HG03159 (cell line): ENCODE data around the gene FAM24B.
"Not testable (repeated sequence)": the region's sequence is repeated elsewhere in the genome, so short reads cannot be mapped to it uniquely, and the experiment has no call there.

Source experiments
- ATAC-seq: cut with Tn5 transposase; IDR thresholded peaks from one replicate; pipeline ENCODE4 v1.9.1; 2021; ENCODE audit warnings: mild to moderate bottlenecking, moderate library complexity; ENCODE audit not compliant: unreplicated experiment

The FAM24B gene, protein sequence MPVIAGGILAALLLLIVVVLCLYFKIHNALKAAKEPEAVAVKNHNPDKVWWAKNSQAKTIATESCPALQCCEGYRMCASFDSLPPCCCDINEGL

DNA sequence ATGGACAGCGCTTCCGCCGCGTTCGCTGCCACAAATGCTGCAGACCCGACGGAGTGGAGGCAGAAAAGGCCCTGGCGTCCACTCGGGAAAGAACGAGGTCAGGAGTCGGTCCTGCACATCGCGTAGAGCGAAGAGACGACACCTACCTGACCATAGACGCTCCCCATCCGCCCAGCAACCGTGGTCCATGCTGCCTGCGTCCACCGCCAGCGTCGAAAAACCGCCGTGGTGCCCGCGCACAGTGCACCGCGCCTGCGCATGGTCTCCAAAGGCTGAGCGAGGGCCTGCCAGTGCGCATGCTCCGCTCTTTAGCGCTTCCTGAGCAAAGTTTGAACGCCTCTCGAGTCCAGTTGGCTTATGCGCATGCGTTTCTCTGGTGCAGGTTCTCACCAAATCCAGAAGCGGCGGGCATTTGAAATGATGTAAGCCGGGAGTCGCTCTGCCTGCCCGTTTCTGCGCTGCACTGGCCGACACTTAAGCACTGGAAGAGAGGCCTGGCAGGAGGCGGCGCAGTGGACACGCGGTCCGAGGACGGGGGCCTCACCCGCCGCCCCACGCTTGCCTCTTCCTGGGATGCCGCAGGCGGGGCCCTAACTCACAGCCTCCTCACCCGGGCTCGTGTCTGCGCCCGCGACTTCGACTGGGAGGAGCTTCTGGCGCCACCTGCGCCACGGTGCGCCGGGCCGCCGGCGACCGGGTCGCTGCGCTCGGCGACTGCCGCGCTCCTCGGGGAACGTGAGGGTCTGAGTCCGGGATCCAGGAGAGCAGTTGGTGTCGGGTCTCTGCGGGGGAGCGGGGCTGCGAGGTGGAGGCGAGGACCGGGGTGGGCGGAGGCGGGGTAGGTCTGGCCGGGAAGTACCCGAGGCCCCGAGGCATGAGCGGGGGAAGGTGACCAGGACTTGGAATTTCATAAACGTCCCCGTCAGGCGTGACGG, at the start of gene FAM24B:
FAM24B (minus strand) TSS at position 243 of the 935 bp plus-strand sequence. CDS start 29,066 bp downstream, outside the sequence.
- ATAC-seq, result peak; percentile 75

DNA sequence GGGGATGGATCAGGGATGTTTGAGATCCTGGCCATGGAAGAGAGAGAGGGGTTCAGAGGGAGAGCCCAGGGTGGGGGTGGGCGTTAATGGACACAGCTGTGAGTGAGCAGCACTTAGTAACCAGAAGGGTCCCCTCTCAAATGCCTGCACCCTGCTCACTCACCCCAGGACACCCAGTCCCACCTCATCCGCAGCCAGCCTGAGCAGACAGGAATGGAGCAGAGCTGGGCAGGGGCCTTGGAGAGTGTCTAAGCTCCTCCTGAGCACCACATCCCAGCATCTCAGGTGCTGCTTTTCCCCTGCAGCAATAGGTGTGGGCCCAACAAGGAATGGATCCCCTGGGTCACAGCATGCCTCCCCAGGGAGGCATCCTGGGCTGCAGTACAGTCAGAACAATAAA, 36.3 kb upstream of the FAM24B start:
- ATAC-seq, result no peak

DNA sequence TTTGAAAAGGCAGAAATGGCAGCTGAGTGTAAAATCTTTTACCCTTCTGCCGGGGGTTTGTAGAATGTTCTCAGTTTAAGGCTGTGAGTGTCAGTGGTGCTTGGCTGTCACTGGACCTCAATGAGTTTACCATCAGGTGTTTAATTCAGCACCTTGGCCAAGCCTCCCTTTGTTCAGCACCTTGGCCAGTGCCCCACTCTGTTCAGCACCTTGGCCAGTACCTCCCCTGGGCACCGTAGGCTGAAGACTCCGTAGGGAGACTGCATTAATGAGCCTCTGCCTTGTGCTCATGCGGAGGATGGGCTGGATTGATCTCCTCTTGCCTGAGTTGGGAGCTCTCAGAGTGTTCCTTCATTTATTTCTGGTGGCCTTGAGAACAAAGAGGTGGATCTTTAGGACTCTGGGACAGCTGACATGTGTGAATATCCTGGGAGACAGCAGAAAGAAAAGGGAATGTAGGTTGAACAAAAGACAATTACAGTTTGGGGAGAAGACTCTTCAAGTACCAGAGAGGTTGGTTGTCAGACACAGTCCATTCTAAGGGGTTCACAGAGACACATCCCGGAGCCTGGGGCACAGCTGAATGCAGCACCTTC, 32.6 kb upstream of the FAM24B start:
- no peak for ATAC-seq

DNA sequence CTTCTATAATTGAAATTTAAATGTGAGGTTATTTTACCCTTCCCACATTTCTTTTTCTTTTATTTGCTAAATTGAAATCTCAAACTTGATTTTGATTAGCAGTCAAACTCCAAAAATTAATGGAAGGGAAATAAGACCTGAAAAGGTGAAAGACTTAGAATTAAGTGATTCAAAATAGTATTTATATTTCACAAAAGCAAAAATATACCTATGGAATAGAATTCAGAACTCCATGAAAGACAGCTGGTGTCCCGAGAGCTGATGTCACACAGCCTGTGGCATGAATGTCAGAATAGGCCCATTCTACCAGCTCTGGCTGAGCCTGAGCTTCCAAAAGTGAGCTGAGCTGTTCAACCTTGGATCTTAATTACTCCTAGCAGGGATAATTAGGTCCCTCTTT, 30.9 kb upstream of the FAM24B start, which contains the start of gene FAM24A:
FAM24A (plus strand) TSS at position 301 of the 400 bp plus-strand sequence. CDS start 1,025 bp downstream, outside the sequence.
- ATAC-seq, result no peak

DNA sequence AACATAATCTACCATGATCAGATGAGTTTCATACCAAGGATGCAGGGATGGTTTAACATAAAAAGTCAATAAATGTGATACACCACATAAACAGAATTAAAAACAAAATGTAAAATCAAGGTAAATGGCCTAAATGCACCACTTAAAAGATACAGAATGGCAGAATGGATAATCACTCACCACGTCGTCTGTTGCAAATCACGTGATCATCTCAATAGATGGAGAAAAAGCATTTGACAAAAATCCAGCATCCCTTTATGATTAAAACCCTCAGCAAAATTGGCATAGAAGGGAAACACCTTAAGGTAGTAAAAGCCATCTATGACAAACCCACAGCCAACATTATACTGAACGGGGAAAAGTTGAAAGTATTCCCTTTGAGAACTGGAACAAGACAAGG, 24.5 kb upstream of the FAM24B start:
- not testable (repeated sequence) for ATAC-seq

DNA sequence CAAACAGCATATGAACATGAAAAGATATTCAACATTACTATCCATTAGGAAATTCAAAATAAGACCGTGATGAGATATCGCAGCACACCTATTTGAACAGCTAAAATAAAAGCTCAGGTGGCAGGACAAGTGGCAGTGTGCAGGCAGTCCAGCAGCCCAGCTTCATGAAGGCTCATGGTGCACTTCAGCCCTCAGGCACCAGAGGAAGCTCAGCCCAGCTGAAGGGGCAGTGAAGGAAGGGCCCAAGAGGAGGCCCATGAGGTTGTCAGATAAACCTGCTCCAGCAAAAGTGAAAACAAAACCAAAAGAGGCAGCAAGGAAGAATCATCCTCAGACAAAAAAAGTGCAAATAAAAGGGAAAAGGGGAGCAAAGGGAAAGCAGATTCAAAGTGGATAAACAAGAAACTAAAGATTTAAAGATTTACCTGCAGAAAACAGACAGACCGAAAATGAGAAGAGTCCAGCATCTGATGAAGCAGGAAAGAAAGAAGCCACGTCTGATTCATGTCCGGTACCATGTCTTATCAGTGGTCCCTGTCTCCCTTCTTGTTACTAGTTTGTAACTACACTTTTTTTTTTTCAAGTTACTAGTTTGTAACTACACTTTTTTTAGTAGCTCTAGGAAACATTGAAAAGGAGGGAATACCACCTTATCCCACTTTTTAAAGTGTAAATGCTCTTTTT, 15.0 kb upstream of the FAM24B start:
- no peak for ATAC-seq

DNA sequence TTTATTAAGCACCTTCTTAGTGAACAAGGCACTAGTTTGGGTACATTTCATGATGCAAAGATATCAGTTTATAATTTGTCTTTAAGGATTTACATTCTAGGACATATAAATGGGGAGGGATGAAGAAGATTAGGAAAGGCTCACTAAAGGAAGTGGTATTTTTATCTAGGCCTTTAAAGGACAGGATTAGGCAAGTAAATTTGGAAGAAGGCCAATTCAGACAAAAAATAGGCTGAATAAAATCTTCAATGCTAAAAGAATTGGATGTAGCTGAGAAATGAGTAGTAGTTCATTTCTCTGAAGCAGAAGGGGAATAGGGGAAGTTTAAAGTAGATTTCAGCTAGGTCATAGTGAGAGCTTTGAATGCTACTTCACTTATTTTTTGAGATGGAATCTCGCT, 4.8 kb upstream of the FAM24B start:
- no peak for ATAC-seq

DNA sequence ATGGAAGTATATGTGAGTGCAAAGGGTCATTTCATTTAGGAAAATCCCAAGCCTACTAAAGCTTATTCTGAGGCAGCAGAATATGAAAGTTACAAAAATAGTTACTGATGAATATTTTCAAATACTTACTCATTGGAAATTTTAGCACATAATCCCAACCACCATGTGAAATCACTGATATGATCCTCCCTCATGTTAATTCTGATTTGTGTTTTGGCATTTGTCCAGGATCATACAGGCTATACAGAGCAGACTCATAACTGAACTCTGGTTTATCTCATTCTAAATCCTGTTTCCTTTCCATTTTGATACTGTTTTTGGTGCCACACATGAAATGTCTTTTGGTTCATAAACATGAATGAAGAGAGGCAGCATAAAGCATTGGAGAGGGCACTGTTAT, 3.4 kb upstream of the FAM24B start:
- no peak for ATAC-seq

DNA sequence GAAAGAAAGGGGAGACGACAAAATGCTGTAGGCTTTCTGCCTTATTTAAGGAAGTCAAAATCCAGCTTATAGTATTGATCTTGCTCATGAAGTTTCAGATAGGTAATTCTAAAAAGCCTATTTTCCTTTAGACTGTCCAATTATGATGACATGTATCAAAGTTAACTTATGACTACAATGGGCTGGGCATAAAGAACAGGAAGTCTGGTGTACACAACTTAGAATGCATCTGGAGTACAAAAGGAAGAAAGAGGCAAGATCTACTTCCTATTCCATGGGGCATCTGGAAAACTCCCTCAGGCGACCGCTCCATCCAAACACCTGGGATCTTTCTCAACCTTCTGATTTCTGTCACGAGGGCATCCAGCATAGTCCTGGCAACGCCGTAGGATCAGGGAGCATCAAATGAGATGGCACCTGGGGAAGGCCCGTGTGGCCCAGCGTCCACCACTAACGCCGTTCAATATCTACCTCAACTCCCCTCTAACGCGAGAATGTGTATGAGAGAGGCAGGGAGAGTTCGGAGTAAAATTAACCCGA, 512 bp downstream of the FAM24B start:
- peak; percentile 25 for ATAC-seq

DNA sequence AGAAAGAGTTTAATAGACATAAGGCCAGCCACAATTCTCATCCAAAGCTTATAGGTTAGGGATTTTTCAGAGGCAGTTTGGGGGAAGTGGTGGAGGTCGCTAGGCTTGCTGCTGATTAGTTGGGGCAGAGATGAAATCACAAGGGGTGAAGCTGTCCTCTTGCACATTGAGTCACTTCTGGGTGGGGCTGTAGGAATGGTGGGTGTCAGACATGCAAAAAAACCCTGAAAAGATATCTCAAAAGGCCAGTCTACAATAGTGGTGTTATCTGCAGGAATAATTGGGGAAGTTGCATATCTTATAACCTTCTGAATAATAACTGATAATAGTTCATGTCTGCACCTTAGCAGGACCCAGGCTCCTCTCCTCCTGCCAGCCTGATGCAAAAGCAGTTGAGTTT, 2.1 kb downstream of the FAM24B start:
- ATAC-seq, result no peak

DNA sequence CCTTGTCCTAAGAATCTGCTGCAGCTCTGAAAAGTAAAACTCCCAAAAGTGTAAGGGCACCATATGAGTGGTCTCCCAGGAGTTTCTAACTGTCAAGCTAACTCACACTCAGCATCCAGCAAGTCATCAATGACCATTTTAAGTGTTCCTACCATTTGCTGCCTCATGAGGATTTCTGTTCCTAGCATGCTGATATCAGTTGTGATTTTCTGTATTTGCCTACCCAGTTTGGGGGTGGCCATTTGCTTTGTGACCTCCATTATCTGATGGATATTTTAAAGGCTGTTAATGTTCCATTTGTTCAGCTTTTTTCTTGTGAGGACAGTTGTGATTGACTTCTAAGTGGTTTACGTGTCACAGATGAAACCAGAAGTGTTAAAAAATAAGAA, 2.9 kb downstream of the FAM24B start:
- no peak for ATAC-seq

DNA sequence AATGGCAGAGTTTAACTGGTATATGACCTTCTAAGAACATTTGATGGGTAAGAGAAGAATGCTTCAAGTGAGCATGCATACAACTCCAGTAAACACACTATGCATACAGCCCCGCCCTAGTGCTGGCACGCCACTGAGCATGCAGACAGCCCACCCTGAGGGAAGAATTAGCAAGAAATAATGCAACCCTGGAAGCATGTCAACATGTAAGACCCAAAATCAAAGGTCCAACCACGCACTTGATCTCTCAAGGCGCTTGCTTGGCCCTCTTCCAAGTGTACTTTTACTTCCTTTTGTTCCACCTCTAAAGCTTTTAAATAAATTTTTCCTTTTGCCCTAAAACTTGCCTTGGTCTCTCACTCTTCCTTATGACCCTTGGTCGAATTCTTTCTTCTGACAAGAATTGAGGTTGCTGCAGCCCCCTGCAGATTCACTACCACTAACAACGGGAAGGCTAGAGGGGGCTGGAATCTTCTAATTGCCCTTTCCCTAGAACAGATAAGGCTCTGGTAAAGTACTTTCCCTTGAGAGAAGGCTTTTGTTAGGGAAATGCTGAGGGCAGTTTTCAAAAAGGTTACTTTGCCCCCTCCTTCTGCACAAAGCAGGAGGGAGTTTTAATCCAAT, 3.4 kb downstream of the FAM24B start:
- no peak for ATAC-seq

DNA sequence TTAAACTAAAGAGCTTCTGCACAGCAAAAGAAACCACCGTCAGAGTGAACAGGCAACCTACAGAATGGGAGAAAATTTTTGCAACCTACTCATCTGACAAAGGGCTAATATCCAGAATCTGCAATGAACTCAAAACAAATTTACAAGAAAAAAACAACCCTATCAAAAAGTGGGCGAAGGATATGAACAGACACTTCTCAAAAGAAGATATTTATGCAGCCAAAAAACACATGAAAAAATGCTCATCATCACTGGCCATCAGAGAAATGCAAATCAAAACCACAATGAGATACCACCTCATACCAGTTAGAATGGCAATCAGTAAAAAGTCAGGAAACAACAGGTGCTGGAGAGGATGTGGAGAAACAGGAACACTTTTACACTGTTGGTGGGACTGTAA, 7.4 kb downstream of the FAM24B start:
- ATAC-seq, result not testable (repeated sequence)

DNA sequence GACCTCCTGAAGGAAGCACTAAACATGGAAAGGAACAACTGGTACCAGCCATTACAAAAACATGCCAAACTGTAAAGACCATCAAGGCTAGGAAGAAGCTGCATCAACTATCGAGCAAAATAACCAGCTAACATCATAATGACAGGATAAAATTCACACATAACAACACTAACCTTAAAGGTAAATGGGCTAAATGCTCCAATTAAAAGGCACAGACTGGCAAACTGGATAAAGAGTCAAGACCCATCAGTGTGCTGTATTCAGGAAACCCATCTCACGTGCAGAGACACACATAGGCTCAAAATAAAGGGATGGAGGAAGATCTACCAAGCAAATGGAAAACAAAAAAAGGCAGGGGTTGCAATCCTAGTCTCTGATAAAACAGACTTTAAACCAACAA, 10.6 kb downstream of the FAM24B start:
- ATAC-seq, result not testable (repeated sequence)

DNA sequence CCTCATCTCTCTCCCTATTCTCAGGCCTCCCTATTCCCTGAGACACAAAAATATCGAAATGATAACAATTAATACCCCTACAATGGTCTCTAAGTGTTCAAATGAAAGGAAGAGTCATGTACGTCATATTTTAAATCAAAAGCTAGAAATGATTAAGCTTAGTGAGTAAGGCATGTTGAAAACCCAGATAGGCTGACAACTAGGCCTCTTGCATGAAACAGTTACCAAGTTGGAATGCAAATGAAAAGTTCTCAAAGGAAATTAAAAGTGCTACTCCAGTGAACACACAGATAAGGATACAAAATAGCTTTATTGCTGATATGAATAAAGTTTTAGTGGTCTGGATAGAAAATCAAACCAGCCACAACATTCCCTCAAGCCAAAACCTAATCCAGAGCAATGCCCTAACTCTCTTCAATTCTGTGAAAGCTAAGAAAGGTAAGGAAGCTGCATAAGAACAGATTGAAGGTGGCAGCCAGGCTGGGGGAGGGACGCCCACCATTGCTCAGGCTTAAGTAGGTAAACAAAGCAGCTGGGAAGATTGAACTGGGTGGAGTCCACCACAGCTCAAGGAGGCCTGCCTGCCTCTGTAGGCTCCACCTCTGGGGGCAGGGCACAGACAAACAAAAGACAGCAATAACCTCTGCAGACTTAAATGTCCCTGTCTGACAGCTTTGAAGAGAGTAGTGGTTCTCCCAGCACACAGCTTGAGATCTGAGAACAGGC, 12.5 kb downstream of the FAM24B start:
- ATAC-seq, result not testable (repeated sequence)

DNA sequence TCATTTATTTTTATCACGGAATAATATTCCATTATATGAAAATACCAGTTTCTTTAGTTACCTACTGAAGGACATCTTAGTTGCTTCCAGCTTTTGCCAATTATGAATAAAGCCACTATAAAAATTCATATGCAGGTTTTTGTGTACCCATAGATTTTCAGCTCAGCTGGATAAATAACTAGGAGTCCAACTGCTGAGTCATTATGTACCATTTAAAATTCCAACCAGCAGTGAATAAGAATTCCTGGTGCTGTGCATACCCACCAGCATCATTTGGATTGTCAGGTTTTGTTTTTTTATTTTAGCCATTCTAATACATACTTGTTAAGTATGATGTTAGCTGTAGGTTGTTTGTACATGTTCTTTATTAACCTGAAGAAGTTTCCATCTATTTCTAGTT, 14.5 kb downstream of the FAM24B start:
- no peak for ATAC-seq

DNA sequence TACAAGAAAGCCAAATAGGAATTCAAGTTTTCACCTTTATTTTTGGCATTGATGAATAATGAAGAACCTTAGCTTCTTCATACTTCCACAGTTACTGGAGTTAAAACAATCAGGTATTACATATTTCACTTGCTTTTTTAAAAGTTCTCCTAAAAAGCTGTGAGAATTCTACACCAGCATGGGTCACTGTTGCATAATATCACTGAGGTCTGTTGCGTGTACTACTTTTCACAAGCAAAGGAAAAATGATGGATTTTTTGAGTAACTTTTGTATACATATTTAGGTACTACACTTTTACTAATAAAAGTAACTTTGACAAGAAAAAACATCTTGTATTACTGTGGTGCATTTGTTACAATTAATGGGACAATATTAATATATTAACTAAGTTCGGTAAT, 15.2 kb downstream of the FAM24B start:
- no peak for ATAC-seq

DNA sequence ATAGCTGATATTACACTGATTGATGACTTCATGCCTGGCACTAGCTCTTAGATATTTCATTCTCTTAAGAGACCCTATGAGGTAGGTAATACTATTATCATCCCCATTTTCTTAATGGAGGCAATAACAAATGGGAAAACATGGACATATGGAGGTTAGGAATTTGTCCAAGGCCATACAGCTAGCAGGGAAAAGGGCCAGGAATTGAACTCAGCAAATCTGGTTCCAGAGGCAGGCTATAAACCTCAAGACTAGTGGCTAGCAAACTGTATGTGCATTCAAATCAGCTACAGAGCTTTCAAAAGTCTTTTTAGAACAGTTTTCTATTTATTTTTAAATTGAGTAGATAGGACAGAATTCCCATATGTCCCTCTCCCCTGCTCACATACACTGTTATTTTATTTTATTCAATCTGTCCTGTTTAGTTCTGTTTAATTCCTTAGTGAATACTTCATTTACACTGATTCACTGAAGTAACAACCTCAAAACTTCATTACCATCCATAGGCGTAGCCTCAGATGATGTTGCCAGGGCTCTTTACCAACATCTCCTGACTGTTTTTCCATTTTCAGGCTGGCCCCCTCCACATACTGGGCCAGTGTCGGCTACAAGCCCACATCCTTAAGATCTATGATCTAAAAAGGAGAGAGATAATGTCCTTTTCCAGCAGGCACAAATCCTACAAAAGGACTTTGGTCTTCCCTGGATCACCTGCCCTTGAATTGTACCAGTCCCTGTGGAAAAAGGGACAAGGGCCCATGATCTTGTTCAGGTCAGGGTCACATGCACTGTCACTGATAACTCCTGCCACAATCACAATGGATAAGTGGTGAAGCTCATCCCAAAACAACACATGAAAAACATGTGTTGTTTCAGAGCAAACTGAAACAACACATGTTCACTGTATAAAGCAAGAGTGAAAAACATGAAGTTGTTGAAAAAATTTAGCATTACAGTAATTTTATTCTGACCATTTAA, 15.9 kb downstream of the FAM24B start:
- no peak for ATAC-seq

DNA sequence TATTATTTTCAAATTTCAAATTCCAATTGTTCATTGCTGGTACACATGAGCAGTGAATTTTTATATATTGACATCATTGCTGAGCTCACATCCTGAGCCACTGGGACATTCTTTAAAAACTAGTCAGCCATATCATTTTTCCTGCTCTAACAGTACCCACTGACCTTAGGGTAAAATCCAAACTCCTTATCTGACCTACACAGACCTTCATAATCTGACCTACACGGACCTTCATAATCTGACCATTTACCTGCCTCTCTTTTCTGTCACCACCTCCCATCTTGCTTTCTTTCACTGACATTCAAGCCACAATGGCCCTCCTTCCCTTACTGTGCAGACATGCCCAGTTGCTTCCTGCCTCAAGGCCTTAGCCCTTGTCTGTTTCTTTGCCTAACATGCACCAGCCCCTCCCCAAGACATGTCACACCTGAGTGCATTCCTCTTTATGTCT, 17.6 kb downstream of the FAM24B start:
- ATAC-seq, result no peak
